Right atrium auricular region (tissue), 2 donors: Measurements from ENCODE around the gene BCL2. TPM values are rescaled to one million over a fixed set of nuclear protein-coding genes. Genes with fewer than 3 reads are reported as not detected.

ENCODE experiments used
- DNase-seq: peaks from one replicate; pipeline ENCODE4 v3.0.0-alpha.2; 2019; ENCODE audit warnings: low spot score
- H3K27ac ChIP-seq, 2 donors: fragments of 200-600 bp; sonication (generic); 1 replicate in 1 of 2; 2 replicates in 1 of 2; pipeline ENCODE4 v1.5.1; 2016 to 2019
- H3K27me3 ChIP-seq, 2 donors: fragments of 200-600 bp; sonication (generic); one replicate each; pipeline versions ENCODE4 v1.5.1 to v1.6.0; 2017 to 2019
- H3K36me3 ChIP-seq: fragments of 200-600 bp; sonication (generic); one replicate; pipeline ENCODE4 v1.5.1; 2016
- H3K4me1 ChIP-seq, 2 donors: fragments of 200-600 bp; sonication (generic); one replicate each; pipeline versions ENCODE4 v1.5.1 to v1.6.0; 2017 to 2019
- H3K4me3 ChIP-seq, 2 donors: fragments of 200-600 bp; sonication (generic); 1 replicate in 1 of 2; 2 replicates in 1 of 2; pipeline ENCODE4 v1.5.1; 2017 to 2019; ENCODE audit warnings: mild to moderate bottlenecking in 1 of 2, moderate library complexity in 1 of 2
- H3K9me3 ChIP-seq, 2 donors: fragments of 200-600 bp; sonication (generic); one replicate each; pipeline ENCODE4 v1.5.1; 2019
- CTCF ChIP-seq, 2 donors: fragments of 200-600 bp; sonication (generic); IDR thresholded peaks; one replicate each; pipeline ENCODE4 v1.5.1; 2019; ENCODE audit warnings: antibody characterized with exemption in 2 of 2
- total RNA-seq, 2 donors: library from RNA; depleted of rRNA; stranded (reverse); fragments of >200 nt; gene quantifications; one replicate each; pipeline ENCODE4 v1.1.0, GENCODE V29; 2016

BCL2 gene
- total RNA-seq, 2 donors from 2014 or later, result 6.5 to 8.0 TPM

GRCh38 chr18:63087421-63088230 is 231.9 kb downstream of the BCL2 start:
- TF ChIP-seq CTCF (IDR thresholded peaks at IDR 0.05), result no peak
- no peaks in the 10 kb centered on the region for H3K4me1 ChIP-seq
- no peaks in the 10 kb centered on the region for H3K9me3 ChIP-seq
- no peaks in the 10 kb centered on the region for H3K27me3 ChIP-seq
- no peak for DNase-seq
- H3K36me3 ChIP-seq, result no peaks in the 10 kb centered on the region
- H3K27ac ChIP-seq, result no peak overlapping the region
- H3K4me3 ChIP-seq, result no peak overlapping the region

- no peak overlapping the region for H3K27ac ChIP-seq
- no peaks in the 10 kb centered on the region for H3K9me3 ChIP-seq
- H3K27me3 ChIP-seq, result no peaks in the 10 kb centered on the region
- no peaks in the 10 kb centered on the region for H3K36me3 ChIP-seq
- no peak for TF ChIP-seq CTCF (IDR thresholded peaks at IDR 0.05)
- H3K4me3 ChIP-seq, result no peak overlapping the region
- DNase-seq, result no peak
- H3K4me1 ChIP-seq, result no peaks in the 10 kb centered on the region
These were observed 234.0 kb downstream of the BCL2 start for GRCh38 chr18:63085611-63086010.

GRCh38 chr18:63084219-63084618 is 235.3 kb downstream of the BCL2 start:
- TF ChIP-seq CTCF (IDR thresholded peaks at IDR 0.05), result no peak
- Histone ChIP-seq H3K9me3 (no peaks in the 10 kb centered on the region), H3K4me3 (no peak overlapping the region), H3K4me1 (no peaks in the 10 kb centered on the region), H3K36me3 (no peaks in the 10 kb centered on the region), H3K27me3 (no peaks in the 10 kb centered on the region), H3K27ac (no peak overlapping the region)
- DNase-seq, result no peak

- no peak for TF ChIP-seq CTCF (IDR thresholded peaks at IDR 0.05)
- no peaks in the 10 kb centered on the region for H3K4me1 ChIP-seq
These were observed 236.0 kb downstream of the BCL2 start for GRCh38 chr18:63083555-63083954.

GRCh38 chr18:63083020-63083531 is 236.5 kb downstream of the BCL2 start:
- Histone ChIP-seq H3K27me3 (no peaks in the 10 kb centered on the region), H3K9me3 (no peaks in the 10 kb centered on the region), H3K36me3 (no peaks in the 10 kb centered on the region), H3K4me3 (no peak overlapping the region), H3K4me1 (no peaks in the 10 kb centered on the region), H3K27ac (no peak overlapping the region)
- no peak for TF ChIP-seq CTCF (IDR thresholded peaks at IDR 0.05)
- DNase-seq, result no peak

More at GRCh38 chr18:63083555-63083954, 236.0 kb downstream of the BCL2 start:
- no peak overlapping the region for H3K4me3 ChIP-seq
- DNase-seq, result no peak
- H3K27ac ChIP-seq, result no peak overlapping the region
- no peaks in the 10 kb centered on the region for H3K36me3 ChIP-seq
- H3K9me3 ChIP-seq, result no peaks in the 10 kb centered on the region
- H3K27me3 ChIP-seq, result no peaks in the 10 kb centered on the region
